Heart right ventricle (tissue), 16 donors: ENCODE measurements around the gene MAP3K20. TPM values are rescaled to one million over a fixed set of nuclear protein-coding genes. Genes with fewer than 3 reads are reported as not detected.

ENCODE experiments used
- ATAC-seq, 8 donors: fragments of 200-7000 bp; cut with Tn5 transposase; one replicate each; pipeline ENCODE4 v1.9.1; 2020; ENCODE audit warnings: mild to moderate bottlenecking in 8 of 8, moderate library complexity in 8 of 8, moderate number of reproducible peaks in 1 of 8
- DNase-seq, 2 donors: peaks; one replicate each; pipeline ENCODE4 v3.0.0-alpha.2; 2020
- H3K27ac ChIP-seq, 10 donors: fragments of 200-600 bp; sonication (generic) in 2 of 10; one replicate each; pipeline versions ENCODE4 v1.5.0 to v1.8.0; 2020 to 2022; ENCODE audit warnings: mild to moderate bottlenecking in 3 of 10
- H3K27me3 ChIP-seq, 7 donors: fragments of 200-600 bp; one replicate each; pipeline ENCODE4 v1.8.0; 2021 to 2022; ENCODE audit warnings: mild to moderate bottlenecking in 2 of 7
- H3K36me3 ChIP-seq, 9 donors: fragments of 200-600 bp; sonication (generic) in 1 of 9; one replicate each; pipeline versions ENCODE4 v1.5.0 to v1.8.0; 2020 to 2022; ENCODE audit warnings: mild to moderate bottlenecking in 2 of 9
- H3K4me1 ChIP-seq, 9 donors: fragments of 200-600 bp; sonication (generic) in 1 of 9; one replicate each; pipeline versions ENCODE4 v1.5.0 to v1.8.0; 2020 to 2022; ENCODE audit warnings: mild to moderate bottlenecking in 4 of 9
- H3K4me3 ChIP-seq, 10 donors: fragments of 200-600 bp; sonication (generic) in 2 of 10; one replicate each; pipeline versions ENCODE4 v1.5.0 to v1.8.0; 2020 to 2022; ENCODE audit warnings: mild to moderate bottlenecking in 7 of 10, moderate library complexity in 2 of 10
- H3K9me3 ChIP-seq, 11 donors: fragments of 200-600 bp in 10 of 11; sonication (generic) in 2 of 11; one replicate each; pipeline versions ENCODE4 v1.5.0 to v1.8.0; 2013 to 2022; ENCODE audit warnings: mild to moderate bottlenecking in 2 of 11, control low read depth in 1 of 11, moderate library complexity in 1 of 11
- CTCF ChIP-seq, 9 donors: fragments of 200-600 bp; sonication (generic) in 2 of 9; IDR thresholded peaks; one replicate each; pipeline versions ENCODE4 v1.5.0 to v1.8.0; 2021 to 2022; ENCODE audit warnings: antibody characterized with exemption in 9 of 9, mild to moderate bottlenecking in 5 of 9, moderate library complexity in 1 of 9
- WGBS, 2 donors: extraction: QIAGEN DNeasy Blood & Tissue Kit; methylation state at CpG; one replicate each; pipeline ENCODE4 v1.1.7; 2013; ENCODE audit warnings: inconsistent platforms in 1 of 2; 5-methylcytosine and 5-hydroxymethylcytosine counted together
- intact Hi-C, 10 donors: fragments of 100-400 bp; cut with DNase I; formaldehyde crosslinking; loops; one replicate each; pipeline versions ENCODE4 v1.11.1 to v1.14.2; 2022
- polyA plus RNA-seq, 2 donors: library from polyadenylated mRNA; stranded (reverse); fragments of 200-250 nt; gene quantifications; one replicate each; pipeline ENCODE4 v1.2.3, GENCODE V29; 2013
- total RNA-seq, 10 donors: library from RNA; stranded (reverse); fragmentation: NEBNext Ultra II Directional in 3 of 10; extraction: Animal tissue kit (Norgen Biotek cat#: 25700) in 3 of 10; gene quantifications; one replicate each; pipeline versions ENCODE4 v1.2.1 to v1.2.4, GENCODE V29; 2021 to 2023
- donor health status: Arrhythmogenic right ventricular cardiomyopathy.
- donor health status: ischemic (EF 13 %, LVEDD 7.1; RV severe dilation, severe dysfunction).
- donor health status: healthy with polysubstance abuse.
- donor health status: DM: no; HTN: yes; CAD: no.
- donor health status: DM: no; HTN: no; CAD: no.
- donor health status: ischemic (EF 25% LVEDD 6.9; RV normal size, moderate dysfunction).
- donor health status: ischemic (EF 25% LVEDD 5.7; RV mildly dilated, moderate dysfunction).
- donor health status: healthy.
- donor health status: DM: yes; HTN: yes; CAD: no.
- donor health status: Ischemic cardiomyopathy.
- donor health status: ischemic (EF 35%, LVEDD 5.7; RV mildly dilated, moderate dysfunction).
- donor health status: nonischemic (EF 11% LVEDD 7.7; RV severe dilation, severe dysfunction).
- donor health status: DM: yes; HTN: yes; CAD: no.
- donor health status: PGD.
- donor health status: ischemic (EF 29% LVEDD 5.4; RV normal size, mild dysfunction).
- donor health status: nonischemic (EF 23%, LVEDD 6.1; RV moderate dilation, normal function).

The MAP3K20 gene
- total and polyA plus RNA-seq, 12 donors, result 63.2 to 560 (median 420) TPM

DNA sequence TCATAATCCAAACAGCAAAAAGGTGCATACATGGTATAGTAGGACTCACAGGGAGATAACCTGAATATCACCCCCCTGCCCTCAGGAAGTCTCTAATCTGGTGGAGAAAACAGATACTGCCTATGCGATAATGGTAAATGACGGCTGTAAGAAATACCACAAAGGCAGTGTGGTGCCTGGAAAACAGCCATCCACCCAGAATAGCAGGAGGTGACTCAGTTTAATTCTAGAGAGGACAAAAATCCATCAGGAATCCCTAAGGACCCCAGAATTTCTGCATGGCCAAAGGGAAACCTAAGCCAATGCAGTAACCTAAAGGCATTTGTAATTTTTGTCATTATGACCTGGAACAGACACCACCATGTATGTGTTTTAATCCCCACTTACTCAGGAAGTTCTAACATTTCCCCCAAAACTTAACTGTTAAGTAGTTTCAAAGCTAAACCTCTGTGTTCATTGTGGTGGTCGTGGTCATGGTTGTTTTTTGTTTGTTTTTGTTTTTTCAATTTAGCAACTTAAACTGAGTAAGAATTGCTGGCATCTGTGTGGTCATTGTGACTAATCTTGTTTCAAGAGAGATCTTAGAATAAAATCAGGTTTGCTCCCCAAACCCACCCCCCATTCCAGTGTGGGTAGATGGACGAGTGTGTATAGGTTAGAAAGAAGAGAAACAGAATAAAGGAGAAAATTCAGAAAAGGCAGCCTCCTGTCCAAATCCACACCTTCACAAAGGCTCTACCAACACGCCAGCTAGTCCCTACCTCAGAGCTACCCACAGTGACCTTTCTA lies 157.5 kb downstream of the MAP3K20 start:
- Histone ChIP-seq H3K4me3 (no peak overlapping the region), H3K9me3 (no peaks in the 10 kb centered on the region), H3K27me3 (no peaks in the 10 kb centered on the region), H3K4me1 (peaks cover 0 to 21% (median 12%) of the 10 kb centered on the region in 9 donors), H3K36me3 (peaks cover 0 to 44% (median 0%) of the 10 kb centered on the region in 9 donors), H3K27ac (no peak overlapping the region)
- DNase-seq (no peak), ATAC-seq (no peak)
- intact Hi-C loops, result no loop called here
- no peak for TF ChIP-seq CTCF (IDR thresholded peaks at IDR 0.05)
- 95 to 98% methylated on average over 5 of the region's 5 CpGs for WGBS, 2 donors

- 96 to 98% methylated on average over 5 of the region's 5 CpGs for WGBS, 2 donors
- intact Hi-C loops, result no loop called here
- ATAC-seq, result no peak
- H3K27ac ChIP-seq, result no peak overlapping the region
- no peak overlapping the region for H3K4me3 ChIP-seq
- H3K36me3 ChIP-seq, result peaks cover 0 to 73% (median 6%) of the 10 kb centered on the region in 9 donors
- TF ChIP-seq CTCF (IDR thresholded peaks at IDR 0.05), result no peak
- no peak for DNase-seq
- H3K27me3 ChIP-seq, result no peaks in the 10 kb centered on the region
- peaks cover 0 to 7% (median 6%) of the 10 kb centered on the region in 9 donors for H3K4me1 ChIP-seq
- H3K9me3 ChIP-seq, result no peaks in the 10 kb centered on the region
Measured at GRCh38 chr2:173235947-173236803, 160.5 kb downstream of the MAP3K20 start.

- no peaks in the 10 kb centered on the region for H3K27me3 ChIP-seq
- DNase-seq (no peak), ATAC-seq (no peak)
- peaks cover 0 to 66% (median 6%) of the 10 kb centered on the region in 9 donors for H3K36me3 ChIP-seq
- intact Hi-C loops, result no loop called here
- H3K27ac ChIP-seq, result no peak overlapping the region
- H3K4me3 ChIP-seq, result no peak overlapping the region
- 96 to 99% methylated on average over 4 of the region's 4 CpGs for WGBS, 2 donors
- no peaks in the 10 kb centered on the region for H3K4me1 ChIP-seq
- TF ChIP-seq CTCF (IDR thresholded peaks at IDR 0.05), result no peak
- no peaks in the 10 kb centered on the region for H3K9me3 ChIP-seq
Measured at GRCh38 chr2:173238385-173238784, 162.7 kb downstream of the MAP3K20 start.

- TF ChIP-seq CTCF (IDR thresholded peaks at IDR 0.05), result no peak
- intact Hi-C loops, result no loop called here
- 93% methylated on average over 3 of the region's 3 CpGs for WGBS, 2 donors
Measured at GRCh38 chr2:173238831-173239230, 163.2 kb downstream of the MAP3K20 start.

More at GRCh38 chr2:173238831-173239230, 163.2 kb downstream of the MAP3K20 start:
- H3K27me3 ChIP-seq, result no peaks in the 10 kb centered on the region
- H3K9me3 ChIP-seq, result no peaks in the 10 kb centered on the region
- H3K4me1 ChIP-seq, result no peaks in the 10 kb centered on the region
- H3K27ac ChIP-seq, result no peak overlapping the region
- ATAC-seq (no peak), DNase-seq (no peak)
- no peak overlapping the region for H3K4me3 ChIP-seq
- H3K36me3 ChIP-seq, result peaks cover 0 to 62% (median 6%) of the 10 kb centered on the region in 9 donors
